Amniotic stem cell (primary cell): Measurements from ENCODE around the gene CEPT1.

ENCODE experiments used
- DNase-seq: peaks from one replicate; lab custom pipeline; 2025; lab: John Stamatoyannopoulos, UW

The CEPT1 gene

DNA sequence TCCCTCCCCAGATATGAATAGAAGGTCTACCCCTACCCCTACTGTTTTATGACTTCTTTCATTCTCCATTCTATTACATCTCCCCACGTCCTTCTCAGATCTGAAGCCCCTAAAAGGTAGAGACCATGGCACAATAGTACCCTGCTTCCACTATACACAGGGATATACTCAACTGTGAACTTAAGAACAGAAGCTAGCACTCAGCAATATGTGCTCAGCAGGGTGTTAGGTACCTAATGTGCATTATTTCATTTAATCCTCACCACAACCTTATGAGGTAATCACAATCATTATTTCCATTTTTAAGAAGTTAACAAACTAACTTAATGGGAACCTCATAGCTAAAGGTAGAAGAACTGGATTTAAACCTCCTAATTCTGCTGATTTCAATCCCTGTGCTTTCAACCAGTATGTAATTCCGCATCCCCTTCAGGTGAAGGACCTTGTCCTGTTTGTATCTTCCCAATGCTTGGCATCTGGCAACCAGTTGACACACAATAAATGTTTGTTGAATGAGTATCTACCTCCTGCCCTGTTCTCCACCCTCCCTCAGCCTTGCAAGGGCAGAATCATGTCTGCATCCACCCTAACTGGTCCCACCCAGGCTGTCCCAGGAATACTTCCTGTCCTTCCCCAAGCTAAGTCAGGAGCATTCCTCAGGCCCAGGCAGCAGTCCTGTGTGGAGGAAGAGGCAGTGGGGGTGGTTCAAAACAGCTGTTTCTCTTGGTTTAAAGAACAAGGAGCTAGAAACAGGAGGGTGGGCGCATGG lies 53.9 kb downstream of the CEPT1 start:
- DNase-seq = no peak

- no peak for DNase-seq
Observed at GRCh38 chr1:111195002-111195684, 55.1 kb downstream of the CEPT1 start.

- no peak for DNase-seq
Observed at GRCh38 chr1:111196213-111196612, 56.2 kb downstream of the CEPT1 start.

DNA sequence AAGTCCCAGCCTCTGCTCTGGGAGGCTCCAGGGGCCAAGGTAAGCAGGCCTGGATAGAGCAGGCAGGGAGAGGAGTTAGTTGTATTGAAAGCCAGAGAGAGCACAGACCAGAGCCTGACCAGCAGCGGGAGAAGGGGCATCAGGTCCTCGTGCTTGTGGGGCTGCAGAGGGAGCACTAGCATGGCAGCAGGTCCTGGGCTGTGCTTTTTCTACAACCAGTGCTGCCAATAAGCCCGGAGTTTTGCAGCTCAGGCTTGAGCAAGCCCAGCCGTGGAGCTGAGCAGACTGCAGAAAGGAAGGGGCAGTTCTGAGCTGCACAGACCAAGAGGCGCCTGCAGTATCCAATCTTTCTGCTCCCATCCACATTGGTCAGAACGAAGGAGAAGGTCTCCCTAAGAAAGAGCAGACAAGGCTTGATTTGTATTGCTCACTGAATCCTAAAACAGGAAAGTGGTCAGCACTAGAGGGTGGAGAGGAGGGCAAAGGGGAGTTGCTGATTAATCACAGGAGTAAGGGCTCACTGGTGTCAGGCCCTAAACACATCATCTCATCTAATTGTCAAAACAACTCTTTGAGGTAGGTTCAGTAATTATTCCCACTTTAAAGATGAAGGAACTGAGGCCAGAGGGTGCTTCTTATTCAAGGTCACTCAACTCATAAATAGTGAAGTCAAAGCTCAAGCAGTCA lies 57.7 kb downstream of the CEPT1 start:
- no peak for DNase-seq

DNA sequence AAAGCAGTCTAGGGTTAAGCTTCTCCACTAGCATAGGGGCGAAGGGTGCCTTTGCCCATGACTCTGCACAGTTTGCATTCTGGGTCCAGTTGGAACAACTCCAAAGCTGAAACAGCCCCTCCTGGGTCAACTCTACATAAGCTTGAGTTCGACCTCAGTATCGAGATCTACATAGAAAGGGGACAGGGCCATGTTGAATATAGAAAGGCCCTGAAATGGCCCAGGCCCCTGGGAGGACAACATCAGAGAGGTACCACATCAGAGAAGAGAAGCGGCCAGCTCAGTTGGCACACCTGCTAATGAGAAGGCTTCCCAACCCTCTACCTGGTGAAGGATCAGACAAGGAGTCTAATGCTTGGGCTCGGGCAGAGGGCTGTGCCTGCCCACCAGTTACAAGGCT lies 58.8 kb downstream of the CEPT1 start:
- no peak for DNase-seq

GRCh38 chr1:111199329-111199728 lies 59.3 kb downstream of the CEPT1 start:
- DNase-seq = no peak

DNA sequence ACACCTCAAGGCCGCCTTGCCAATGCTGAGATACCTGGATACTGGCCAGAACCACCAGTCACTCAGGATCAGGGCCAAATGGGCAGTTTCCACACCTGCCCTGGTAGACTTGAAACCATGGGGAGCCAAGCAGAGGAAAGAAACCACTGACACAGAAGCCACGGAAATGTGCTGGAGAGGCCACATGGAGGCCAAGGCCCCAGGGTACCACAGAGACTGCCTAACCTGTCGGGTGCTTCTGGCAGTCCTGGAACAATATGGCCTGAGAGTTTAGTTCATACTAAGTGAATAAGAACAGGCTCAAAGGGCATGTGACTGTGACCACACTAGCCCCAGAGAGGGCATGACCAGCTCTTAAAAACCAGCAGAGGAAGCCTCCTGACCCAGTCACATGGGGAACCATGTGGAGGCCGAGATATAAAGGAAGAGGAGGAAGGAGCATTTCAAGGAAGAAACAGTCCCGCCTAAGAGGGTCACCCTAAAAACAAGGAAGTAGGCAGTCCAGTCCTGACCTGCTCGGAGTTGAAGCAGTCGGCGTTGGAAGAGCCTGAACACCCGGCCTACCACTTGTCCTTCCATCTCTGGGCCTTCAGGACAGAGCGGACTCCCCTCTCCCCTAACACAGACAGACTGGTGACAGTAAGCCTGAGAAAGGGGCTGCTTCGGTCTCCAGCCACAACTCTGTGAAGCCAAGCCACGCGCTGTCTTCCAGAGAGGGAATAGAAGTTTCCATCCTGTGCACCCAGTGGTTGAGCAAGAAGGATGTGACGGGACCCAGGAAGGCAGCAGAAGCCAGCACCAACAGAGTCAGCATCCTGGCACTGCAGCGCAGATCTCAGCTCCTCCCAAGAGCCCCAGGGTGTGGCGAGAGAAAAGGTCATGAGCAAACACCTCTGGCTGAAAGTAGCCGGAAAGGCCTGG lies 60.1 kb downstream of the CEPT1 start, which contains the start of gene DENND2D:
TSS of gene DENND2D (minus strand) at position 766 of the 921 bp plus-strand sequence. CDS start at position 579, 187 bp downstream.
- DNase-seq = no peak

- DNase-seq = no peak
Observed at GRCh38 chr1:111200802-111201161, 60.8 kb downstream of the CEPT1 start.

GRCh38 chr1:111201275-111202090 lies 61.5 kb downstream of the CEPT1 start:
- no peak for DNase-seq

DNA sequence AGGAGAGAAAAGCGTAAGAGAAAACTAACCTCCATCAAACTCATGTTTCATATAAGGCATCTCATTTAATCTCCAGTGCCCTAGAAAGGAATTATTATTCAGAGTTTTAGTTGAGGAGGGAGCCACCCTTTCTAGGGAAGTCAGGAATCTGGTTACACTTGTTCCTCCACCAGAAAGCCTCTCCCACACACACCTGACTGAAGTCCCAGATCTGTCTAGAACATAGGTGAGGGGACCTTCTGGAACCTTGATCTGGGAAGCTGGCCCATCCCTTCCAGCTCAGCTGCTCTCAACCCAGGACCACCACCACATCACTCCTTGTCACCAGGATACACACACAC lies 62.3 kb downstream of the CEPT1 start:
- no peak for DNase-seq

- no peak for DNase-seq
Observed at GRCh38 chr1:111202707-111203623, 62.9 kb downstream of the CEPT1 start.

DNA sequence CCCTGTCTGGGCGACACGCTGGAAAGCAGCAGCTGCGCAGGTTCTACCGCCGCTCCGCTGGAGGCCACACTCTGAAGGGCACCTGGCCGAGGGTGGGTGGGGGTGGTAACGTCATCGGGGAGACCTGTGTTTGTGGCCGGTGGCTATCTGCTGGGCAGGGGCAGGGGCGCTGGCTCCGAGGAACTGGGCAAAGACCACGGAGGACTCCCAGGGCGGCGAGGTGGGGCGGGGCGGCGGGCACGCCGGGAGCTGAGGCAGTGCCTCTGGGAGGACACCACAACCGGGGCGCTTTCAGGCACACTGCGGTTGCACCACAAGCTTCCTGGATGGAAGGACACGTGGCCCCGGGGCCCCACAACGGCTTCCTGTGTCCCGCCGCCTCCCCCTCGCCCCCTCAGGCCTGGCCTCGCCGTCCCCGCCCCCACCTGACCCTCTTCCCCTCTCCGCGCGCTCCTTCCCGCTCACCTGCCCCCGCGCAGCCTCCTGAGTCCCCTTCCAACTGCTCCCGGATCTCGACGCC lies 63.7 kb downstream of the CEPT1 start:
- no peak for DNase-seq

GRCh38 chr1:111204201-111204982 lies 64.4 kb downstream of the CEPT1 start:
- no peak for DNase-seq

DNA sequence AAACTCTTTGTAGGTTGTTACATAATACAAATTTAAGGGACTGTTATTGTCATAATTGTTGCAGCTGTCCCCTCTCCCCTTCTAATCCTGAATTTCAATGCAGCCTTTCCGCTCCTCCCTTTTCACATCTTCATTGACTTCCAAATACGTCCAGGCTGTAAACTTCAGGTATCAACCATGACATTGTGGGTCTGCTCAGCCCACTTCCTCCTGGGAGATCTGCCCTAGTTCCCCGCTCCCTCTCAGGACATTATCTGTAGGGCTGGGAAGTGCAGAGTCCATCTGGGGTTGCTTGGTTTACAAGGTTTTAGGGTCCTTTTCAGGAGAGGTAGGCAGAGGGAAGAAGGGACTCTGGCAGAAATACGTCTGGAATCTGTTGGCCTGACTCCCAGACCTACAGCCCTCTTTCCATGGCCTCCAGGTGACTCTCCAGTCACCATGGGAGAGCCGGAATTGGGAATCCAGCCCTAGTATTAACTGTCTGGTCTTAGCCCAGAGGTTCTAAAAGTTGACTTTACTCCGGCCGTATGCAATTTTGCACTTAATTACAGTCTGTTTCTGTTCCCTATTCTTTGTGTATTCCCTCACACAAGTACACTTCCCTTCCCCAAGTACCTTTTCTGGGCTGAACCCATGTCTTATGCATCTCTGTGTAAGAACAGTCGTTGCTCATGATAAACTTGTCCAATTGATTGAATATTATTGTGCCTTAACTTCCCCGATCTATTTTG lies 65.1 kb downstream of the CEPT1 start:
- DNase-seq = no peak

DNA sequence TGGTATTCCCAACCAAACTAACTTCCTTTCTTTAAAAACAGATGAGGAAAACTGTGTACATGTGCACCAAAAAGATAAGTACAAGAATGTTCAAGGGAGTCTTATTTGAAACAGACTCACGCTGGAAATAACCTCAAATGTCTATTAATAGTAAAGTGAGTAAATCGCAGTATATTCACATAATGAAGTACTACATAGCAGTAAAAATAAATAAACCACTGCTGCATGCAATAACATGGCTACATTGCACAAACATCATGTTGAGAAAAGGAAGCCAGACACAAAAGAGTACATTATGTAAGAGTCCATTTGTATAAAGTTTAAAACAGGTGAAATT lies 65.7 kb downstream of the CEPT1 start:
- DNase-seq = no peak

GRCh38 chr1:111208921-111209320 lies 68.9 kb downstream of the CEPT1 start:
- DNase-seq = no peak

DNA sequence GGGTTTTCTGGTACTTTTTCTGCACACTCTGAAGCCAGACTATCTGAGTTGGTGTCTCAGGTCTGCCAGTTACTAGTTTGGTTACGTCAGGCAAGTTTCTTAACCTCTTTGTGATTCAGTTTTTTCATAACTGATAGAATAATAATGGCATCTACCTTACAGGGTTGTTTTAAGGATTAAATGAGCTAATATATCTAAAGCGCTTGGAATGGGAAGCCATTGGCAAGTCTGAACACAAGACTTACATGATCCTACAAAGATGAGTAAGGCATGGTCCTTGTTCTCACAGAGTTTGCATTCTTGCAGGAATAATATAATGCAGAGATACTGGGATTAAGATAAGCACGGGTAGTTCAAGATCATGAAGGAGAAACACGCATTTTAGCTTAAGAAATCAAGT lies 69.6 kb downstream of the CEPT1 start:
- DNase-seq = no peak

- no peak for DNase-seq
Observed at GRCh38 chr1:111211921-111212320, 71.9 kb downstream of the CEPT1 start.
